Immature natural killer cell (primary cell): ENCODE measurements around the gene SPATA22. TPM values are rescaled to one million over a fixed set of nuclear protein-coding genes. Genes with fewer than 3 reads are reported as not detected.
A peak's percentile ranks its signal among the peaks of the same experiment; 100 is the strongest.
"Not testable (repeated sequence)": the region's sequence is repeated elsewhere in the genome, so short reads cannot be mapped to it uniquely, and the experiment has no call there.

ENCODE experiments used
- DNase-seq, 3 donors: peaks; one replicate each; pipeline ENCODE4 v3.0.0; 2022; ENCODE audit warnings: mixed read lengths in 1 of 3
- H3K27ac Mint-ChIP-seq, 6 donors: one replicate each; pipeline ENCODE4 v1.8.0; 2020; ENCODE audit warnings: mixed read lengths in 6 of 6, mild to moderate bottlenecking in 5 of 6, inconsistent platforms in 4 of 6, moderate library complexity in 3 of 6
- H3K27me3 Mint-ChIP-seq, 3 donors: one replicate each; pipeline ENCODE4 v1.8.0; 2020 to 2021; ENCODE audit warnings: low read depth in 3 of 3, mild to moderate bottlenecking in 3 of 3, mixed read lengths in 3 of 3, moderate library complexity in 3 of 3, inconsistent platforms in 1 of 3
- H3K36me3 Mint-ChIP-seq, 3 donors: one replicate each; pipeline ENCODE4 v1.8.0; 2020; ENCODE audit warnings: mixed read lengths in 3 of 3, inconsistent platforms in 2 of 3, mild to moderate bottlenecking in 2 of 3
- H3K4me1 Mint-ChIP-seq, 2 donors: one replicate each; pipeline ENCODE4 v1.8.0; 2020; ENCODE audit warnings: inconsistent platforms in 2 of 2, mild to moderate bottlenecking in 2 of 2, mixed read lengths in 2 of 2, moderate library complexity in 1 of 2
- H3K4me3 Mint-ChIP-seq, 5 donors: one replicate each; pipeline ENCODE4 v1.8.0; 2020; ENCODE audit warnings: mild to moderate bottlenecking in 5 of 5, mixed read lengths in 5 of 5, inconsistent platforms in 3 of 5, moderate library complexity in 3 of 5
- H3K9me3 Mint-ChIP-seq, 6 donors: one replicate each; pipeline ENCODE4 v1.8.0; 2020; ENCODE audit warnings: mild to moderate bottlenecking in 6 of 6, mixed read lengths in 6 of 6, inconsistent platforms in 4 of 6, moderate library complexity in 3 of 6
- polyA plus RNA-seq, 3 donors: library from polyadenylated mRNA; unstranded; fragments of 300-500 nt; fragmentation: Illumina TruSeq; gene quantifications; one replicate each; pipeline ENCODE4 v1.2.3, GENCODE V29; 2021

Gene SPATA22
- polyA plus RNA-seq, 3 donors from 2014 or later = not detected

- no peaks in the 10 kb centered on the region for H3K36me3 Mint-ChIP-seq
- H3K27ac Mint-ChIP-seq = no peak overlapping the region
- DNase-seq = no peak
- H3K9me3 Mint-ChIP-seq = peaks cover 0 to 1% (median 0%) of the 10 kb centered on the region in 6 donors
- no peaks in the 10 kb centered on the region for H3K4me1 Mint-ChIP-seq
- H3K4me3 Mint-ChIP-seq = no peak overlapping the region
- H3K27me3 Mint-ChIP-seq = peaks cover 0 to 14% (median 3%) of the 10 kb centered on the region in 3 donors
Observed at GRCh38 chr17:3440451-3440850, 31.2 kb downstream of the SPATA22 start.

GRCh38 chr17:3438368-3438767 is 33.3 kb downstream of the SPATA22 start:
- peaks cover 1 to 16% (median 2%) of the 10 kb centered on the region in 3 donors for H3K27me3 Mint-ChIP-seq
- H3K27ac Mint-ChIP-seq = no peak overlapping the region
- no peaks in the 10 kb centered on the region for H3K4me1 Mint-ChIP-seq
- H3K36me3 Mint-ChIP-seq = no peaks in the 10 kb centered on the region
- H3K9me3 Mint-ChIP-seq = no peaks in the 10 kb centered on the region
- no peak for DNase-seq
- H3K4me3 Mint-ChIP-seq = no peak overlapping the region

GRCh38 chr17:3433741-3434140 is 37.9 kb downstream of the SPATA22 start, which contains the start of gene OR1E2:
Gene OR1E2 (minus strand): TSS chr17:3433841. CDS start chr17:3433841, 0 bp downstream.
- Mint-ChIP-seq H3K4me1 (no peaks in the 10 kb centered on the region), H3K27ac (no peak within 1 kb of the TSS), H3K27me3 (peaks cover 2 to 13% (median 5%) of the 10 kb centered on the region in 3 donors), H3K4me3 (no peak within 1 kb of the TSS), H3K9me3 (peaks cover 0 to 7% (median 1%) of the 10 kb centered on the region in 6 donors), H3K36me3 (peaks cover 0 to 4% (median 0%) of the 10 kb centered on the region in 3 donors)
- DNase-seq = no peak

GRCh38 chr17:3433215-3433614 is 38.4 kb downstream of the SPATA22 start:
- DNase-seq = peak in 2 of 3 donors; percentile 5 to 13
- not testable (repeated sequence) for H3K27ac Mint-ChIP-seq, H3K4me3 Mint-ChIP-seq, H3K9me3 Mint-ChIP-seq, H3K36me3 Mint-ChIP-seq, H3K4me1 Mint-ChIP-seq
- peaks cover 4 to 13% (median 10%) of the 10 kb centered on the region in 3 donors for H3K27me3 Mint-ChIP-seq

- H3K4me3 Mint-ChIP-seq = no peak overlapping the region
- no peaks in the 10 kb centered on the region for H3K9me3 Mint-ChIP-seq
- no peaks in the 10 kb centered on the region for H3K36me3 Mint-ChIP-seq
- no peak overlapping the region for H3K27ac Mint-ChIP-seq
- H3K27me3 Mint-ChIP-seq = peaks cover 0 to 9% (median 6%) of the 10 kb centered on the region in 3 donors
- no peaks in the 10 kb centered on the region for H3K4me1 Mint-ChIP-seq
- no peak for DNase-seq
Observed at GRCh38 chr17:3418222-3418621, 53.4 kb downstream of the SPATA22 start.

- peaks cover 0 to 2% (median 0%) of the 10 kb centered on the region in 6 donors for H3K9me3 Mint-ChIP-seq
- no peak for DNase-seq
- peaks cover 0 to 4% (median 4%) of the 10 kb centered on the region in 3 donors for H3K36me3 Mint-ChIP-seq
- peaks cover 18 to 24% of the 10 kb centered on the region in 2 donors for H3K4me1 Mint-ChIP-seq
- H3K27me3 Mint-ChIP-seq = peaks cover 0 to 8% (median 8%) of the 10 kb centered on the region in 3 donors
- no peak overlapping the region for H3K4me3 Mint-ChIP-seq
- H3K27ac Mint-ChIP-seq = no peak overlapping the region
Observed at GRCh38 chr17:3415610-3416009, 56.0 kb downstream of the SPATA22 start.

GRCh38 chr17:3412216-3412615 is 59.4 kb downstream of the SPATA22 start:
- DNase-seq, H3K27ac Mint-ChIP-seq: not testable (repeated sequence)
- peaks cover 3 to 16% (median 7%) of the 10 kb centered on the region in 6 donors for H3K9me3 Mint-ChIP-seq
- H3K4me3 Mint-ChIP-seq = peak overlapping the region; percentile 55 to 73 (median 62)
- H3K4me1 Mint-ChIP-seq = peaks cover 18 to 34% of the 10 kb centered on the region in 2 donors
- H3K36me3 Mint-ChIP-seq = peaks cover 0 to 10% (median 4%) of the 10 kb centered on the region in 3 donors
- peaks cover 2 to 17% (median 15%) of the 10 kb centered on the region in 3 donors for H3K27me3 Mint-ChIP-seq

GRCh38 chr17:3411070-3411469 is 60.5 kb downstream of the SPATA22 start, which contains the start of gene OR3A3:
Gene OR3A3 (plus strand): TSS chr17:3411370.
- DNase-seq = no peak
- Mint-ChIP-seq H3K27me3 (peaks cover 2 to 20% (median 14%) of the 10 kb centered on the region in 3 donors), H3K4me1 (peaks cover 18 to 34% of the 10 kb centered on the region in 2 donors), H3K27ac (peak within 1 kb of the TSS in 1 of 6 donors; percentile 58), H3K9me3 (peaks cover 3 to 23% (median 7%) of the 10 kb centered on the region in 6 donors), H3K4me3 (peak within 1 kb of the TSS; percentile 55 to 73 (median 62)), H3K36me3 (peaks cover 0 to 10% (median 4%) of the 10 kb centered on the region in 3 donors)

GRCh38 chr17:3403856-3404255 is 67.8 kb downstream of the SPATA22 start:
- H3K4me3 Mint-ChIP-seq, H3K4me1 Mint-ChIP-seq, DNase-seq, H3K27ac Mint-ChIP-seq, H3K36me3 Mint-ChIP-seq: not testable (repeated sequence)
- H3K27me3 Mint-ChIP-seq = peaks cover 2 to 20% (median 11%) of the 10 kb centered on the region in 3 donors
- peaks cover 3 to 22% (median 6%) of the 10 kb centered on the region in 6 donors for H3K9me3 Mint-ChIP-seq

- Mint-ChIP-seq H3K27me3 (peaks cover 2 to 18% (median 4%) of the 10 kb centered on the region in 3 donors), H3K9me3 (peaks cover 0 to 5% (median 0%) of the 10 kb centered on the region in 6 donors), H3K4me3 (no peak overlapping the region), H3K36me3 (no peaks in the 10 kb centered on the region), H3K4me1 (no peaks in the 10 kb centered on the region), H3K27ac (no peak overlapping the region)
- no peak for DNase-seq
Observed at GRCh38 chr17:3401786-3402185, 69.8 kb downstream of the SPATA22 start.

- H3K9me3 Mint-ChIP-seq = peaks cover 0 to 1% (median 0%) of the 10 kb centered on the region in 6 donors
Observed at GRCh38 chr17:3400055-3400454, 71.6 kb downstream of the SPATA22 start.

GRCh38 chr17:3398310-3398709 is 73.3 kb downstream of the SPATA22 start, which contains the start of gene OR1E1:
Gene OR1E1 (minus strand): TSS chr17:3398410. CDS start chr17:3398410, 0 bp downstream.
- Mint-ChIP-seq H3K4me3 (no peak within 1 kb of the TSS), H3K27me3 (peaks cover 4 to 19% (median 5%) of the 10 kb centered on the region in 3 donors), H3K27ac (no peak within 1 kb of the TSS), H3K4me1 (no peaks in the 10 kb centered on the region), H3K9me3 (peaks cover 0 to 1% (median 0%) of the 10 kb centered on the region in 6 donors), H3K36me3 (no peaks in the 10 kb centered on the region)
- DNase-seq = no peak

More at GRCh38 chr17:3400055-3400454, 71.6 kb downstream of the SPATA22 start:
- H3K27me3 Mint-ChIP-seq = peaks cover 2 to 17% (median 4%) of the 10 kb centered on the region in 3 donors
- DNase-seq = no peak
- no peaks in the 10 kb centered on the region for H3K36me3 Mint-ChIP-seq
- no peaks in the 10 kb centered on the region for H3K4me1 Mint-ChIP-seq
- no peak overlapping the region for H3K4me3 Mint-ChIP-seq
- no peak overlapping the region for H3K27ac Mint-ChIP-seq

GRCh38 chr17:3397801-3398200 is 73.8 kb downstream of the SPATA22 start:
- not testable (repeated sequence) for H3K4me3 Mint-ChIP-seq, H3K27ac Mint-ChIP-seq
- peaks cover 3 to 19% (median 5%) of the 10 kb centered on the region in 3 donors for H3K27me3 Mint-ChIP-seq

More at GRCh38 chr17:3397801-3398200, 73.8 kb downstream of the SPATA22 start:
- not testable (repeated sequence) for H3K4me1 Mint-ChIP-seq, H3K36me3 Mint-ChIP-seq, DNase-seq, H3K9me3 Mint-ChIP-seq
